Measurements from ENCODE around the gene DDO.

The DDO gene

DNA sequence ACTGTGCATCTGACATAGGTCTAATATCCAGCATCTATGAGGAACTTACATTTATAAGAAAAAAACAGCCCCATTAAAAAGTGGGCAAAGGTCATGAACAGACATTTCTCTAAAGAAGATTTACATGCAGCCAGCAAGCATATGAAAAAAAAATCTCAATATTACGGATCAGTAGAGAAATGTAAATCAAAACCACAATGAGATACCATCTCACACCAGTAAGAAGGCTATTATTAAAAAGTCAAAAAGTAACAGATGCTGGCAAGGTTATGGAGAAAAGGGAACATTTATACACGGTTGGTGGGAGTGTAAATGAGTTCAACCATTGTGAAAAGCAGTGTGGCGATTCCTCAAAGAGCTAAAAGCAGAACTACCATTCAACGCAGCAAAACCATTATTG, 70.3 kb downstream of the DDO start:
- no peak for DNase-seq (ENCODE audit: low read depth)

DNA sequence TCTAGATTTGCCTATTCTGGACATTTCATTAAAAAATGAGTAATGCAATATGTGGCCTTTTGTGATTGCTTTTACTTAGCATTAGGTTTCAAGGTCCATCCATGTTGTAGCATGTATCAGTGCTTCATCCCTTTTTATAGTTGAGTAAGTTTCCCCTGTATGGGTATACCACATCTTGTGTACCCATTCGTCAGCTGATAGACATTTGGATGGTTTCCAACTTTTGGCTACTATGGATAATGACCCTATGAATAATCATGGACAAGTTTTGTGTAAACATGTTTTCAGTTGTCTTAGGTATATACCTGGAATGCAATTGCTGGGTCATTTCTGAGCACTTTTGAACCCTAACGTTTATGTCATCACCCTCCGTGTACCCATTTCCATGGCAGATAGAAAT, 72.6 kb downstream of the DDO start:
- no peak for DNase-seq (ENCODE audit: low read depth)

Data from stimulated activated CD8-positive, alpha-beta memory T cell treated with anti-CD3 and anti-CD28 coated beads, Interleukin-15, amount 100 ng/mL, for 1 hour (primary cell).